ENCODE results near the gene PRR9.

PRR9 gene

GRCh38 chr1:153217212-153217611, at the start of gene PRR9:
PRR9 (plus strand) TSS chr1:153217584; CDS start chr1:153218145, 561 bp downstream.
- Histone ChIP-seq H3K27ac (ENCODE audit: extremely low read depth, low read depth, low read length) (no peak within 1 kb of the TSS), H3K4me1 (ENCODE audit: control insufficient read depth, insufficient read depth, low read length) (no peaks in the 10 kb centered on the region), H3K9me3 (ENCODE audit: control insufficient read depth, insufficient read depth, low read depth, low read length) (no peaks in the 10 kb centered on the region), H3K4me3 (ENCODE audit: low read depth, low read length) (no peak within 1 kb of the TSS), H3K36me3 (ENCODE audit: control insufficient read depth in 2 of 2, insufficient read depth in 1 of 2, low read length in 2 of 2) (no peaks in the 10 kb centered on the region)
- CTCF ChIA-PET = interaction anchor here (1.6 kb wide), 1 partner anchor 24 kb away, joined by 5 read pairs; no protein-coding TSS in a partner anchor
- POLR2A ChIA-PET = no interaction called here
- no peak for TF ChIP-seq ZNF239 (tag by site-specific recombination; IDR thresholded peaks at IDR 0.05)
- TF ChIP-seq HOXD13 (CRISPR knock-in tag; IDR thresholded peaks at IDR 0.05; ENCODE audit: borderline replicate concordance) = no peak
- TF ChIP-seq ZNF366 (tag by site-specific recombination; conservative IDR thresholded peaks at IDR 0.05) = no peak
- TF ChIP-seq ZNF791 (tag by site-specific recombination; IDR thresholded peaks at IDR 0.05) = no peak
- no peak for TF ChIP-seq ZNF701 (tag by site-specific recombination; IDR thresholded peaks at IDR 0.05)

GRCh38 chr1:153168686-153169085, 48.7 kb upstream of the PRR9 start:
- H3K4me3 ChIP-seq (ENCODE audit: low read depth, low read length) = no peak overlapping the region
- no peaks in the 10 kb centered on the region for H3K9me3 ChIP-seq (ENCODE audit: control insufficient read depth, insufficient read depth, low read depth, low read length)
- H3K36me3 ChIP-seq (ENCODE audit: control insufficient read depth in 2 of 2, insufficient read depth in 1 of 2, low read length in 2 of 2) = no peaks in the 10 kb centered on the region
- TF ChIP-seq ZNF416 (tag by site-specific recombination; IDR thresholded peaks at IDR 0.05) (no peak), ZNF157 (tag by site-specific recombination; IDR thresholded peaks at IDR 0.05) (no peak), ZNF10 (tag by site-specific recombination; IDR thresholded peaks at IDR 0.05) (no peak), ZNF544 (tag by site-specific recombination; IDR thresholded peaks at IDR 0.05) (no peak), PBX3 (CRISPR knock-in tag; IDR thresholded peaks at IDR 0.05) (no peak), HOXA7 (CRISPR knock-in tag; IDR thresholded peaks at IDR 0.05; ENCODE audit: borderline replicate concordance) (no peak), ZNF138 (tag by site-specific recombination; IDR thresholded peaks at IDR 0.05; ENCODE audit: borderline replicate concordance) (no peak), ZFHX2 (tag by site-specific recombination; conservative IDR thresholded peaks at IDR 0.05) (no peak), ZNF621 (tag by site-specific recombination; IDR thresholded peaks at IDR 0.05) (no peak), YY1 (tag by site-specific recombination; IDR thresholded peaks at IDR 0.05) (no peak), ZNF660 (tag by site-specific recombination; IDR thresholded peaks at IDR 0.05) (no peak)
- H3K27ac ChIP-seq (ENCODE audit: extremely low read depth, low read depth, low read length) = no peak overlapping the region
- ChIA-PET POLR2A (no interaction called here), CTCF (no interaction called here)
- H3K4me1 ChIP-seq (ENCODE audit: control insufficient read depth, insufficient read depth, low read length) = no peaks in the 10 kb centered on the region

- no peaks in the 10 kb centered on the region for H3K36me3 ChIP-seq (ENCODE audit: control insufficient read depth in 2 of 2, insufficient read depth in 1 of 2, low read length in 2 of 2)
- H3K4me1 ChIP-seq (ENCODE audit: control insufficient read depth, insufficient read depth, low read length) = no peaks in the 10 kb centered on the region
- ChIA-PET CTCF (interaction anchor here (0.9 to 1.8 kb wide), 2 partner anchors 18 to 304 kb away, joined by 4 read pairs; no protein-coding TSS in a partner anchor), POLR2A (no interaction called here)
- no peaks in the 10 kb centered on the region; the same call in 1 of the 2 replicates for H3K9me3 ChIP-seq (ENCODE audit: control insufficient read depth, insufficient read depth, low read depth, low read length)
- H3K4me3 ChIP-seq (ENCODE audit: low read depth, low read length) = no peak overlapping the region
- no peak overlapping the region for H3K27ac ChIP-seq (ENCODE audit: extremely low read depth, low read depth, low read length)
- TF ChIP-seq ZIC2 (tag by site-specific recombination; IDR thresholded peaks at IDR 0.05) (no peak), ZNF747 (tag by site-specific recombination; IDR thresholded peaks at IDR 0.05) (no peak), PRDM2 (tag by site-specific recombination; IDR thresholded peaks at IDR 0.05; ENCODE audit: borderline replicate concordance) (no peak), ZNF280D (tag by site-specific recombination; IDR thresholded peaks at IDR 0.05) (no peak), ZNF510 (tag by site-specific recombination; IDR thresholded peaks at IDR 0.05; ENCODE audit: insufficient replicate concordance) (no peak), ZNF670 (tag by site-specific recombination; IDR thresholded peaks at IDR 0.05; ENCODE audit: low read depth) (no peak), ZNF174 (tag by site-specific recombination; IDR thresholded peaks at IDR 0.05) (no peak), ZNF391 (tag by site-specific recombination; IDR thresholded peaks at IDR 0.05; ENCODE audit: borderline replicate concordance, low read depth) (no peak)
Observed at GRCh38 chr1:153174624-153175023, 42.8 kb upstream of the PRR9 start.

All from HEK293 (cell line).